ENCODE data around the gene MEIS1. TPM values are rescaled to one million over a fixed set of nuclear protein-coding genes. Genes with fewer than 3 reads are reported as not detected.

MEIS1 gene
- total RNA-seq, 1 donor from 2014 or later: not detected

- no peaks in the 10 kb centered on the region for H3K4me1 Mint-ChIP-seq
Measured at GRCh38 chr2:66405473-66405872, 29.5 kb upstream of the MEIS1 start.

GRCh38 chr2:66408905-66409304, 26.0 kb upstream of the MEIS1 start:
- CTCF ChIA-PET: no interaction called here

More at GRCh38 chr2:66405473-66405872, 29.5 kb upstream of the MEIS1 start:
- Mint-ChIP-seq H3K9me3 (peaks cover 7% of the 10 kb centered on the region), H3K36me3 (ENCODE audit: low read depth) (no peaks in the 10 kb centered on the region), H3K27ac (no peak overlapping the region), H3K4me3 (no peak overlapping the region), H3K27me3 (no peaks in the 10 kb centered on the region)
- ATAC-seq (ENCODE audit: low read depth): no peak
- intact Hi-C loops (cut with micrococcal nuclease): no loop called here
- DNase-seq: no peak
- ChIA-PET CTCF (no interaction called here), POLR2A (no interaction called here)
- TF ChIP-seq, protein P1, sequence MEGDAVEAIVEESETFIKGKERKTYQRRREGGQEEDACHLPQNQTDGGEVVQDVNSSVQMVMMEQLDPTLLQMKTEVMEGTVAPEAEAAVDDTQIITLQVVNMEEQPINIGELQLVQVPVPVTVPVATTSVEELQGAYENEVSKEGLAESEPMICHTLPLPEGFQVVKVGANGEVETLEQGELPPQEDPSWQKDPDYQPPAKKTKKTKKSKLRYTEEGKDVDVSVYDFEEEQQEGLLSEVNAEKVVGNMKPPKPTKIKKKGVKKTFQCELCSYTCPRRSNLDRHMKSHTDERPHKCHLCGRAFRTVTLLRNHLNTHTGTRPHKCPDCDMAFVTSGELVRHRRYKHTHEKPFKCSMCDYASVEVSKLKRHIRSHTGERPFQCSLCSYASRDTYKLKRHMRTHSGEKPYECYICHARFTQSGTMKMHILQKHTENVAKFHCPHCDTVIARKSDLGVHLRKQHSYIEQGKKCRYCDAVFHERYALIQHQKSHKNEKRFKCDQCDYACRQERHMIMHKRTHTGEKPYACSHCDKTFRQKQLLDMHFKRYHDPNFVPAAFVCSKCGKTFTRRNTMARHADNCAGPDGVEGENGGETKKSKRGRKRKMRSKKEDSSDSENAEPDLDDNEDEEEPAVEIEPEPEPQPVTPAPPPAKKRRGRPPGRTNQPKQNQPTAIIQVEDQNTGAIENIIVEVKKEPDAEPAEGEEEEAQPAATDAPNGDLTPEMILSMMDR (IDR thresholded peaks at IDR 0.05): no peak

DNA sequence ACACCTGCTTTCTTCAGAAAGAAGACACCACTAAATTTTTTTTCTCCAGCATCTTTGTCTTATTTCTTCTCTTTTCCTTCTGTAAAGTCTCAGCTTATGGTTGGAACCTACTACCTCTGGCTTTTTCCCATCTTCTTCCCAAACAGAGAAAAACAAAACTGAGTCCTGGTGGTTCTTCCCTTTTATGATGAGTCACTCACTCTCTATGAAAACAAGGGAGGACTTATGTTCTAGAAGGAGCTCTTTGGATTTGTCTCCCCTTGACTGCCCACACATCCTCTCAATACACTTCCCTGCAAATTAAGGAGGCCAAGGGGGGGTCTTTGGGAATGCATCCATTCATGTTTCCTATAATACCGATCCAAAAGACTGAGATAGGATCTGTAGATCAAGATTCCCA, 22.1 kb upstream of the MEIS1 start:
- ChIA-PET CTCF (no interaction called here), POLR2A (no interaction called here)
- DNase-seq: no peak
- Mint-ChIP-seq H3K4me1 (no peaks in the 10 kb centered on the region), H3K27me3 (peaks cover 7% of the 10 kb centered on the region), H3K9me3 (no peaks in the 10 kb centered on the region), H3K36me3 (ENCODE audit: low read depth) (no peaks in the 10 kb centered on the region), H3K4me3 (no peak overlapping the region), H3K27ac (no peak overlapping the region)
- intact Hi-C loops (cut with micrococcal nuclease): no loop called here
- TF ChIP-seq, protein P1 (IDR thresholded peaks at IDR 0.05): no peak
- ATAC-seq (ENCODE audit: low read depth): no peak

More at GRCh38 chr2:66408905-66409304, 26.0 kb upstream of the MEIS1 start:
- peaks cover 5% of the 10 kb centered on the region for H3K27me3 Mint-ChIP-seq
- no peaks in the 10 kb centered on the region for H3K4me1 Mint-ChIP-seq
- POLR2A ChIA-PET: no interaction called here
- no peak overlapping the region for H3K27ac Mint-ChIP-seq
- ATAC-seq (ENCODE audit: low read depth): no peak
- DNase-seq: no peak
- TF ChIP-seq, protein P1 (IDR thresholded peaks at IDR 0.05): no peak
- intact Hi-C loops (cut with micrococcal nuclease): no loop called here
- peaks cover 3% of the 10 kb centered on the region for H3K9me3 Mint-ChIP-seq
- no peaks in the 10 kb centered on the region for H3K36me3 Mint-ChIP-seq (ENCODE audit: low read depth)
- no peak overlapping the region for H3K4me3 Mint-ChIP-seq

GRCh38 chr2:66414896-66415295, 20.0 kb upstream of the MEIS1 start:
- Mint-ChIP-seq H3K27ac (no peak overlapping the region), H3K36me3 (ENCODE audit: low read depth) (no peaks in the 10 kb centered on the region), H3K4me3 (no peak overlapping the region), H3K9me3 (no peaks in the 10 kb centered on the region), H3K4me1 (no peaks in the 10 kb centered on the region), H3K27me3 (peaks cover 8% of the 10 kb centered on the region)
- ChIA-PET CTCF (no interaction called here), POLR2A (no interaction called here)
- DNase-seq (no peak), ATAC-seq (ENCODE audit: low read depth) (no peak)
- intact Hi-C loops (cut with micrococcal nuclease): no loop called here
- TF ChIP-seq, protein P1 (IDR thresholded peaks at IDR 0.05): no peak

GRCh38 chr2:66418381-66418780, 16.5 kb upstream of the MEIS1 start:
- peaks cover 11% of the 10 kb centered on the region for H3K27me3 Mint-ChIP-seq
- no peaks in the 10 kb centered on the region for H3K36me3 Mint-ChIP-seq (ENCODE audit: low read depth)
- H3K4me1 Mint-ChIP-seq: no peaks in the 10 kb centered on the region
- TF ChIP-seq, protein P1 (IDR thresholded peaks at IDR 0.05): no peak
- H3K4me3 Mint-ChIP-seq: no peak overlapping the region
- H3K27ac Mint-ChIP-seq: no peak overlapping the region
- DNase-seq: no peak
- POLR2A ChIA-PET: no interaction called here
- CTCF ChIA-PET: no interaction called here
- intact Hi-C loops (cut with micrococcal nuclease): no loop called here
- no peak for ATAC-seq (ENCODE audit: low read depth)
- H3K9me3 Mint-ChIP-seq: no peaks in the 10 kb centered on the region
